Activated CD4-positive, alpha-beta T cell treated with anti-CD3 and anti-CD28 coated beads, Interleukin-2, amount 10 ng/mL, durations not matched to agents 7 days and 5 days (primary cell): ENCODE data around the gene YEATS4. TPM values are rescaled to one million over a fixed set of nuclear protein-coding genes. Genes with fewer than 3 reads are reported as not detected.
A peak's percentile ranks its signal among the peaks of the same experiment; 100 is the strongest.
"Not testable (repeated sequence)": the region's sequence is repeated elsewhere in the genome, so short reads cannot be mapped to it uniquely, and the experiment has no call there.

Source experiments
- CTCF ChIA-PET: fragments of 350-600 bp; sonication (Branson Sonifier 250); formaldehyde crosslinking; loops from one replicate; lab custom pipeline; 2021; ENCODE audit warnings: antibody characterized with exemption; lab: Charles Lee
- POLR2A ChIA-PET: fragments of 350-600 bp; sonication (Branson Sonifier 250); formaldehyde crosslinking; loops from one replicate; lab custom pipeline; 2021; ENCODE audit warnings: antibody characterized with exemption; lab: Charles Lee
- DNase-seq: peaks from one replicate; pipeline ENCODE4 v3.0.0-alpha.2; 2020
- H3K27ac Mint-ChIP-seq: one replicate; pipeline ENCODE4 v1.8.0; 2021; ENCODE audit warnings: mild to moderate bottlenecking, moderate library complexity, mixed read lengths
- H3K27me3 Mint-ChIP-seq: one replicate; pipeline ENCODE4 v1.8.0; 2021; ENCODE audit warnings: mixed read lengths
- H3K36me3 Mint-ChIP-seq: one replicate; pipeline ENCODE4 v1.8.0; 2021; ENCODE audit warnings: low read depth, mixed read lengths
- H3K4me1 Mint-ChIP-seq: one replicate; pipeline ENCODE4 v1.8.0; 2021; ENCODE audit warnings: mixed read lengths
- H3K4me3 Mint-ChIP-seq: one replicate; pipeline ENCODE4 v1.8.0; 2021; ENCODE audit warnings: mild to moderate bottlenecking, moderate library complexity, mixed read lengths
- H3K9me3 Mint-ChIP-seq: one replicate; pipeline ENCODE4 v1.8.0; 2021; ENCODE audit warnings: mixed read lengths
- total RNA-seq, 2 experiments: library from RNA; stranded (reverse); gene quantifications; one replicate each; pipeline ENCODE4 v1.2.3, GENCODE V29; 2021

Gene YEATS4
- total RNA-seq = 10 to 100 TPM; 45.3 to 48.1 TPM

DNA sequence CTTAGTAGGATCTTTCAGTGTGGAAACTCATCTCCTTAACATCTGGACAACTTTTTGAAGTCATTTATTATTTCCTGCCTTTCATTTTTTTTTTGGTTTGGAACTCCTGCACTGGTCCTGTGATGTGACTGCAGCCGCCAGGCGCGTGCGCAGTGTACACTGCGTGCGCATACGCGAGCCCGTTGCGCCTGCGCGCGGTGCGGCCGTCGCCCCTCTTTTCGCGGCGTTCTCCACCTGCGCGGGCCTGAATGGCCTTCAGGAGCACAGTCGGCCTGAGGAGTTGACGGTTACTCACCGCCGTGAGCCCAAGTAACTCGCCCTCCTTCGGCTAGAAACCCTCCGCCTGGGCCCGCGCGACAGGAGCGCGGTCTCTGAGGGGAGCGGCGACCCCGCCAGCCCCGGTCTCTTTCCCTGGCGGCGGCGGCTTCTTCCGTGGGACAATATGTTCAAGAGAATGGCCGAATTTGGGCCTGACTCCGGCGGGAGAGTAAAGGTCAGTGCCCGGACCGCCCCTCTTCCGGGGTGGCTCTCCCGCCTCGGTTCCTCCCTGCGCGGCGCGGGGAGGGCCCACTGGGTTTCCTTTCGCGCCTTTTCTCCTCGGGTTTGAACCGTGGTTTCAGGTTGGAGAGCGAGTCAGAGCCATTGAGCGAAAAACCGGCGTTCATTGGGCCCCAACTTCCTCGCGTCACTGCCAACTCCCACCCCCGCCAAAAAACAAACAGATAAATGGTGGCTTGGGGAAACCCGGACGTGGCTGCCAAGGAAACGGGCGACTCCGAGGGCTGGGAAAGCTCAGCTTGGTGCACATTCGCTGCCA is at the start of gene YEATS4:
Gene YEATS4 (plus strand): TSS at position 213 of the 817 bp plus-strand sequence. CDS start 230 bp downstream, at position 443.
- Mint-ChIP-seq H3K9me3 (no peaks in the 10 kb centered on the region), H3K27ac (peak within 1 kb of the TSS; percentile 99), H3K27me3 (peaks cover 2% of the 10 kb centered on the region), H3K4me1 (peaks cover 38% of the 10 kb centered on the region), H3K36me3 (peaks cover 20% of the 10 kb centered on the region), H3K4me3 (peak within 1 kb of the TSS; percentile 97)
- DNase-seq = peak; percentile 92
- POLR2A ChIA-PET = interaction anchor here (0.6 kb wide), 1 partner anchor 224 kb away, joined by 3 read pairs; no protein-coding TSS in a partner anchor
- CTCF ChIA-PET = interaction anchor here (0.6 to 1.0 kb wide), 4 partner anchors 26 to 376 kb away, joined by 3 to 4 read pairs (median 3); no protein-coding TSS in a partner anchor

DNA sequence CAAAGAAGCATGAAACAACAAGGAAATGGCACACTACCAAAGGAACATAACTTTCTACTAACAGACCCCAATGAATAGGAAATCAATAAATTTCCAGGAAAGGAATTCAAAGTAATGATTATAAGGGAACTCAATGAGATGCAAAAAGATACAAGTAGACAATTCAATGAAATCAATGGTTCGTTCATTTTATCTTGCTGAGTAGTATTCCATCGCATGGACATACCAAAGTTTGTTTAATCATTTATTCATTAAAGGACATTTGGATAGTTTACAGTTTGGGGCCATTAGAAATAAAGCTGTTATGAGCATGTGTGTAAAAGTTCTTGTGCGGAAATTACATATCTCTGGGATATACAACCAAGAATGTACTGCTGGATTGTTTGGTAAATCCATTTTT is 46.3 kb upstream of the YEATS4 start:
- no peak overlapping the region for H3K27ac Mint-ChIP-seq
- no peaks in the 10 kb centered on the region for H3K4me1 Mint-ChIP-seq
- H3K36me3 Mint-ChIP-seq = no peaks in the 10 kb centered on the region
- POLR2A ChIA-PET = no interaction called here
- CTCF ChIA-PET = interaction anchor here (1.1 kb wide), 1 partner anchor 22 kb away, joined by 3 read pairs; no protein-coding TSS in a partner anchor
- H3K4me3 Mint-ChIP-seq = no peak overlapping the region
- H3K27me3 Mint-ChIP-seq = no peaks in the 10 kb centered on the region
- peaks cover 4% of the 10 kb centered on the region for H3K9me3 Mint-ChIP-seq
- no peak for DNase-seq

DNA sequence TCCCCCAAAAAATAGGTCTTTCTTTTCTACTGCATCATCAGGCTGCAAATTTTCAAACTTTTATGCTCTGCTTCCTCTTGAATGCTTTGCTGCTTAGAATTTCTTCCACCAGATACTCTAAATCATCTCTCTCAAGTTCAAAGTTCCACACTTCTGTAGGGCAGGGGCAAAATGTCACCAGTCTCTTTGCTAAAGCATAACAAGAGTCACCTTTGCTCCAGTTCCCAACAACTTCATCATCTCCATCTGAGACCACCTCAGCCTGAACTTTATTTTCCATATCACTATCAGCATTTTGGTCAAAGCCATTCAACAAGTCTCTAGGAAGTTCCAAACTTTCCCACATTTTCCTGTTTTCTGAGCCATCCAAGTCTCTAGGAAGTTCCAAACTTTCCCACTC is 42.8 kb upstream of the YEATS4 start:
- H3K27ac Mint-ChIP-seq, H3K9me3 Mint-ChIP-seq, DNase-seq, H3K36me3 Mint-ChIP-seq, H3K4me1 Mint-ChIP-seq, POLR2A ChIA-PET, H3K4me3 Mint-ChIP-seq: not testable (repeated sequence)
- H3K27me3 Mint-ChIP-seq = peaks cover 12% of the 10 kb centered on the region
- CTCF ChIA-PET = interaction anchor here (1.0 kb wide), 1 partner anchor 13 kb away, joined by 4 read pairs; no protein-coding TSS in a partner anchor

DNA sequence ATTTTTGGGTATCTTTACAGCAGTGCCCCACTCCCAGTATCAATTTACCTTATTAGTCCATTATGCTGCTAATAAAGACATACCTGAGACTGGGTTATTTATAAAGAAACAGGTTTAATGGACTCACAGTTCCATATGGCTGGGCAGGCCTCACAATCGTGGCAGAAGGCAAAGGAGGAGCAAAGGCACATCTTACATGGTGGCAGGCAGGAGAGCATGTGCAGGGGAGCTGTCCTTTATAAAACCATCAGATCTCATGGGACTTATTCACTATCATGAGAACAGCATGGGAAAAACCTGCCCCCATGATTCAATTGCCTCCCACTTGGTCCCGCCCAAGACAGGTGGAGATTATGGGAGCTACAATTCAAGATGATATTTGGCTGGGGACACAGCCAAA is 42.3 kb upstream of the YEATS4 start:
- POLR2A ChIA-PET, DNase-seq, H3K4me3 Mint-ChIP-seq, H3K4me1 Mint-ChIP-seq, H3K36me3 Mint-ChIP-seq, H3K9me3 Mint-ChIP-seq, H3K27ac Mint-ChIP-seq: not testable (repeated sequence)
- peaks cover 12% of the 10 kb centered on the region for H3K27me3 Mint-ChIP-seq
- CTCF ChIA-PET = interaction anchor here (1.0 kb wide), 1 partner anchor 12 kb away, joined by 4 read pairs; no protein-coding TSS in a partner anchor

DNA sequence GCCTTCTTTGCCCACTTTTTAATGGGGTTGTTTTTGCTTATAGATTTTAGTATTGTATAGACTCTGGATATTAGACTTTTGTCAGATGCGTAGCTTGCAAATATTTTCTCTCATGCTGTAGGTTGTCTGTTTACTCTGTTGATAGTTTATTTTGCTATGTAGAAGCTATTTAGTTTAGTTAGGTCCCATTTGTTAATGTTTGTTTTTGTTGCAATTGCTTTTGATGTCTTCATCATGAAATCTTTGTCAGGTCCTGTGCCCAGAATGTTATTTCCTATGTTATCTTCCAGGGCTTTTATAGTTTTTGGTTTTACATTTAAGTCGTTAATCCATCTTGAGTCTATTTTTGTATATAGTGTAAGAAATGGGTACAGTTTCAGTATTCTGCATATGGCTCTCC is 41.3 kb upstream of the YEATS4 start:
- no peaks in the 10 kb centered on the region for H3K4me1 Mint-ChIP-seq
- H3K27ac Mint-ChIP-seq = no peak overlapping the region
- H3K36me3 Mint-ChIP-seq = peaks cover 2% of the 10 kb centered on the region
- CTCF ChIA-PET = no interaction called here
- no peak overlapping the region for H3K4me3 Mint-ChIP-seq
- H3K9me3 Mint-ChIP-seq = peaks cover 9% of the 10 kb centered on the region
- POLR2A ChIA-PET = no interaction called here
- peaks cover 12% of the 10 kb centered on the region for H3K27me3 Mint-ChIP-seq
- no peak for DNase-seq

DNA sequence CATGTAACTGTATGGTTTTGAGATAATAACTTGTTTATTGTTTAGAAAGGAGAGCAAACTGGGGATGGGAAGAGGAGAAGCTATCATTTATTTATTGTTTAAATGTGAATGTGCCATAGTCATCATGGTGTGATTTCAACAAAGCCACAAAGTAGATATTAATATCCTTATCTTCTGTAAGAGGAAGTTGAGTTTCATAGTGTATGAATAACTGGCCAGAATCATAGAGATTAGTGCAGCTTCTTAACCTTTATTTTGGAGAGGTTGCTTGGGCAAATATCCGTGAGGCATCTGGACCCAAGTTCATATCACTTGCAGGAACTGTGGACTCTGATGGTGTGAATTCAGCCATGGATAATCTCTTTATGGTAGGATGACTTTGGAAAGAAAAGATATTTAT is 38.2 kb upstream of the YEATS4 start:
- Mint-ChIP-seq H3K4me1 (peaks cover 6% of the 10 kb centered on the region), H3K27ac (no peak overlapping the region), H3K9me3 (peaks cover 9% of the 10 kb centered on the region), H3K4me3 (no peak overlapping the region), H3K27me3 (peaks cover 12% of the 10 kb centered on the region), H3K36me3 (peaks cover 2% of the 10 kb centered on the region)
- CTCF ChIA-PET = interaction anchor here (0.6 kb wide), 1 partner anchor 37 kb away, joined by 3 read pairs; no protein-coding TSS in a partner anchor
- no peak for DNase-seq
- POLR2A ChIA-PET = no interaction called here

DNA sequence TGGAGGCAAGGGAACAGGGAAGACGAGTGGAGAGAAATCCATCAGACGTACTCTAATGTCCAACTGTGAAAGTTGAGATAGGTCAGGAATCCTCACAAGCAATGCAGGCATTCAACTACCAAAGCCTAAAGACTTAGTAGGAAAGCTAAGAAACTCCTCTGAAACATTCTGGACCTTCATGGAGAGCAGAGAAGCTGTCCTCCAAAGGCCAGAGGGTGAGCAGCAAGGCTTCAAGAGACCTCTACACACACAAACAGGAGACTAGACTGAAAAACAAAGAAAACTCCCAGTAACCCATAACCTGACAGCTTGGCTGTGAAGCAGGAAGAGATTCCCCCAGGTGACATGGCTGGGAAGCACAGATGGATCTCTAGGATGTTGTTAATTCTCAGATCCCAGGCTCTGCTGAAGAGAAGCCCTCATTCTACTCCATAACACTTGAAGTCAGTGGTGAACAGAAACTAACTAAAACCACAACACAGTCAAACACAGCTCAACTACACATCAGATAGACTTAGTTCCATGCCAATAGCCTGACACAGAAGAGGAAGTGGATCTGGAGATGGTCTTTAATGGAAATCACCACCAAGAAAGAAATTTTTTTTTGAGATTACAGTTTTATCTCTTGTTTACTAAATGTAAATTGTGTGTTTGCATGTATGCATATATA is 34.6 kb upstream of the YEATS4 start:
- Mint-ChIP-seq H3K4me3 (no peak overlapping the region), H3K27me3 (peaks cover 8% of the 10 kb centered on the region), H3K4me1 (peaks cover 19% of the 10 kb centered on the region), H3K36me3 (peaks cover 3% of the 10 kb centered on the region), H3K9me3 (peaks cover 4% of the 10 kb centered on the region), H3K27ac (no peak overlapping the region)
- no peak for DNase-seq
- POLR2A ChIA-PET = no interaction called here
- CTCF ChIA-PET = no interaction called here

DNA sequence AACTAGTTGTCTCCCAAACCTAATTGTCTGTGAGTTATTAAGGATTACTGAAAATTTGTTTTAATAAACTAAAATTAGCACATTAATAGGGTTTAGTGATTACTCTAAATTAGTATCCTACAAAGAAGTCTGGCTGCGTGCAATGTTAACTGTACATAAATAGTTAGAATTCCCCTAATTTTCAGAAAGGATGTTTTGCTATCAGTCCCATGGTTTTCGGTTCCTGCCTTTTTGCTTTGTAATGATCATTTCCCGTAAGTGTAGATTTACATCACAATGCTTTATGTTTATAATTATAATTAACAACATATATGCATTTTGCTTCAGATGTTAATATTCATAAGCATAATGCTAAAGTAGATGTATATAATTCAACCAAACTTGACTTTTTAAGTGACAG is 31.1 kb upstream of the YEATS4 start:
- Mint-ChIP-seq H3K9me3 (peaks cover 2% of the 10 kb centered on the region), H3K4me1 (peaks cover 43% of the 10 kb centered on the region), H3K27ac (peak overlapping the region; percentile 41), H3K4me3 (no peak overlapping the region), H3K27me3 (no peaks in the 10 kb centered on the region), H3K36me3 (peaks cover 3% of the 10 kb centered on the region)
- DNase-seq = no peak
- CTCF ChIA-PET = interaction anchor here (2.1 kb wide), 1 partner anchor 11 kb away, joined by 4 read pairs; no protein-coding TSS in a partner anchor
- POLR2A ChIA-PET = no interaction called here

DNA sequence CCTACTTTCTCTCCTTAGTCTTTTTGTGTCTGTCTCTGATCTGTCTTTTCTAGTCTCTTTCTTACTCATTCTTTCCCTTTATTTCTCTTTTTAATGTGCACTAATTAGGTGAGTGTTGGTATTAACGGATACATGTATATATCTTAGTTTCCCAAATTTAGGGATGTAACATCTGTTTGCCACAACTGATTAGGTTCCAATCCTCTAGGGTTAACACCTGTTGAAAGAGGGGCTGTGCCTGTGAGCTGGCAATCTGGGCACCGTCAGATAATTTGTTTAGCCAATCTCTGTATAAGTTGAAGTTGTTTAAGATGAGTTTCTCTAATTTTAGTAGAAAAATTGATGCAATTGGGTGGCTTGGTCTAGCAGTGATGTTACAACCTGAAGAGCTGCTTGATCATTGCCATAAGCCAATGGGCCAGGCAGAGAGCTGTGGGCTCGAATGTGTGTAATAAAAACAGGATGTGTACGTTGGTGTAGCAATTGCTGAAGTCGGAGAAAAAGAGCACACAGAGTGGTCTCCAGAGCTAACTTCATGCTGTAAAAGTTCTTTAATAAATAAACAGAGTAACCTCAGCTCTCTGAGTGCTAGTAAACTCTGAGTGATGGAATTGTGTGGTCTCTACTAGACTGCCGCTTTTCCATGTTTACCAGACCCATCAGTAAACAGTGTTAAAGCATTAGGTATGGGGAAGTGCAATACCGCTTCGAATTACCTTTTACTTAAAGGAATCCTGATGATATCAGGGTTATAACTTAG is 29.7 kb upstream of the YEATS4 start:
- peak overlapping the region; percentile 82 for H3K4me3 Mint-ChIP-seq
- H3K27ac Mint-ChIP-seq = peak overlapping the region; percentile 99
- peaks cover 3% of the 10 kb centered on the region for H3K36me3 Mint-ChIP-seq
- ChIA-PET POLR2A (no interaction called here), CTCF (interaction anchor here (0.6 to 3.1 kb wide), 4 partner anchors 12 to 177 kb away, joined by 3 to 14 read pairs (median 4); no protein-coding TSS in a partner anchor)
- H3K9me3 Mint-ChIP-seq = peaks cover 2% of the 10 kb centered on the region
- H3K27me3 Mint-ChIP-seq = peaks cover 3% of the 10 kb centered on the region
- peak; percentile 38 for DNase-seq
- H3K4me1 Mint-ChIP-seq = peaks cover 49% of the 10 kb centered on the region

DNA sequence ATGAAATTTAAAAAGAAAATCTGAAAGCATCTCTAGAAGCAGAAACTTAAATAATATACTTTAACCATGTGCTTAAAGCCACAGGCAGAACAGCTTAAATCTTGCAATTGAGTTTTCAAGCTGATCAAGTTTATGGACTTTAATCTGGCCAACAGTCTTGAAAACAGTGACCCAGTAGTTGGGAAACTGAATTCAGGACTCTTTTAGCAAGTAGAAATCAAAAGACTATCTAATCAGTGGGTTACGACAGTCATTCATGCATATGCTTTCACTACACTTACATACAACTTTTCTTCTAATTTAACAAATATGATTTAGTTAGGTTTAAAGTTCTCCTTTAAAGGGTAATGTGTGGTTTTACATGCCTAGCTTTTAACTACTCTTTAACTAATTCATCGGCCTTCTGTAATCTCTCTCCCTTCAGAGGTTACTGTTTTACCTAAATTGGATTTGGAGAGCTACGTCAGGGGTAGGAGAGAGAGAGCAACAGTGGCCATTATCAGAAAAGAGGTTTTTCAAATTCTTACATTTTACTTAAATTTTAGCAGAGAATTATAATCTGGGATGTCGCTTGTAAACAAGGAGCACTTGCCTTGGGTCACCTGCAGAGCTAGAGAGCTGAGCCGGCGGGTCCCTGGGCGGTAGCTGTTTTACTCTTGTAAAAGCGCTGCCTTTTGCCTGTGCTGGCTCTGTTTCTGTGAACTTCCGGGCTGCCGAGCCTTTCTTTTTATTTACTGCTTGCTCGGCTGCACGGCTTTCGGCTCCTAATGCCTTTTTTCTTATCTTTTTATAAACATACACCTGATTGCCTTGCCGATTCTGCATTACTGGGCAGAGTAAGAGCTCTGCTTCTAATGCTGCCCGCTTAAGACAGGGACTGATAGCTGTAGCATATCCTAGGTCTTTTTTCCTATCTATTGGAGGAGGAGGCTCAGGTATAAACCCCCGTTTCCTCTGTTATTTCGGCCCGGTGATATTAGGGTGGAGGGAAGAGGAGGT is 28.8 kb upstream of the YEATS4 start:
- ChIA-PET CTCF (interaction anchor here (0.6 to 3.1 kb wide), 6 partner anchors 11 to 178 kb away, joined by 3 to 14 read pairs (median 4); no protein-coding TSS in a partner anchor), POLR2A (interaction anchor here (0.6 kb wide), 2 partner anchors 43 to 449 kb away, joined by 3 read pairs; no protein-coding TSS in a partner anchor)
- H3K27ac Mint-ChIP-seq = peak overlapping the region; percentile 99
- peaks cover 2% of the 10 kb centered on the region for H3K9me3 Mint-ChIP-seq
- peaks cover 4% of the 10 kb centered on the region for H3K27me3 Mint-ChIP-seq
- H3K4me3 Mint-ChIP-seq = peak overlapping the region; percentile 82
- H3K36me3 Mint-ChIP-seq = peaks cover 3% of the 10 kb centered on the region
- peak; percentile 73 for DNase-seq
- peaks cover 49% of the 10 kb centered on the region for H3K4me1 Mint-ChIP-seq

DNA sequence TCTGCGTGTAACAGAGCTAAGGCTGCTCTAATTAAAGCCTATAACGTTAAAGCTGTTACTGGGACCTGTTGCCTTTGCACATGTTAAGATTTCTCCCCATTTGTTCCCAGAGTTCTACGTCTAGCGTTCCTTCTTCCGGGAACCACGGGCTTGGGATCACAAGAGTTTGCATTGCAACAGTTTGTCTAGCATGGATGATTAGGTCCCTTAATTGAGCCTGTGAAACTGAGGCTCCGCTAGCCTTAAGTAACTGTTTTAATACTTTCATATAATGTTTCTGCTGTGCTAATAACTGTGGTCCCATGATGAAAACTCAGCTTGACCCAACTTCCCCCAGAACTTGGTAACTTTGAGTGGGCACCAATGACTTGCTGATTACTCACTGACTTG is 28.0 kb upstream of the YEATS4 start:
- ChIA-PET POLR2A (interaction anchor here (0.6 kb wide), 1 partner anchor 42 kb away, joined by 3 read pairs; no protein-coding TSS in a partner anchor), CTCF (interaction anchor here (0.8 to 3.1 kb wide), 5 partner anchors 10 to 175 kb away, joined by 3 to 14 read pairs (median 3); no protein-coding TSS in a partner anchor)
- Mint-ChIP-seq H3K4me3 (peak overlapping the region; percentile 82), H3K9me3 (peaks cover 2% of the 10 kb centered on the region), H3K36me3 (peaks cover 3% of the 10 kb centered on the region), H3K27me3 (peaks cover 4% of the 10 kb centered on the region), H3K4me1 (peaks cover 49% of the 10 kb centered on the region), H3K27ac (peak overlapping the region; percentile 99)
- no peak for DNase-seq
